Endothelial cell of hepatic sinusoid (primary cell): ENCODE measurements around the gene TAAR8.
"Not testable (repeated sequence)": the region's sequence is repeated elsewhere in the genome, so short reads cannot be mapped to it uniquely, and the experiment has no call there.

Experiments used
- in situ Hi-C: cut with HindIII; loops from 2 replicates; pipeline ENCODE4 v1.10.0; 2017; ENCODE audit warnings: low sequenced_read_pairs

Gene TAAR8, protein sequence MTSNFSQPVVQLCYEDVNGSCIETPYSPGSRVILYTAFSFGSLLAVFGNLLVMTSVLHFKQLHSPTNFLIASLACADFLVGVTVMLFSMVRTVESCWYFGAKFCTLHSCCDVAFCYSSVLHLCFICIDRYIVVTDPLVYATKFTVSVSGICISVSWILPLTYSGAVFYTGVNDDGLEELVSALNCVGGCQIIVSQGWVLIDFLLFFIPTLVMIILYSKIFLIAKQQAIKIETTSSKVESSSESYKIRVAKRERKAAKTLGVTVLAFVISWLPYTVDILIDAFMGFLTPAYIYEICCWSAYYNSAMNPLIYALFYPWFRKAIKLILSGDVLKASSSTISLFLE

GRCh38 chr6:132552372-132552771 is at the start of gene TAAR8:
Gene TAAR8 (plus strand): TSS chr6:132552672. CDS start chr6:132552693, 21 bp downstream.
- in situ Hi-C loops: no loop called here

DNA sequence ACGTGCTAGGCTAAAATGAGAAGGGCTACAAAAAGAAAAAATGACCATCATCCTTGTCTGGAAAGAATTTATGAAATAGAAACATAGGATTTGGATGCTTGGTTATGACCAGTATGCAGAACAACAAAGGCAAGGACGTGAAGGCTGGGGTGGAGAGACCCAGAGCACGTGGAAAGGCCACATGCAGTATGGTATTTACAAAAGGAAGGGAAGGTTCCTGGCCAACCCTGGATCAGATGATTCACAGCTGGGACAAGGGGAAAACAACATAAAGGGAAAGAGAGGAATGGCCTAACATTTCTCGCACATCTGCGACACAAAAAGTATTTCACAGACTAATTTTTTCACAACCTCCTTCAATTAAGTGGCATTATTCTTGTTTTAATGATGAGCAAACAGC is 47.7 kb upstream of the TAAR8 start:
- in situ Hi-C loops: no loop called here

DNA sequence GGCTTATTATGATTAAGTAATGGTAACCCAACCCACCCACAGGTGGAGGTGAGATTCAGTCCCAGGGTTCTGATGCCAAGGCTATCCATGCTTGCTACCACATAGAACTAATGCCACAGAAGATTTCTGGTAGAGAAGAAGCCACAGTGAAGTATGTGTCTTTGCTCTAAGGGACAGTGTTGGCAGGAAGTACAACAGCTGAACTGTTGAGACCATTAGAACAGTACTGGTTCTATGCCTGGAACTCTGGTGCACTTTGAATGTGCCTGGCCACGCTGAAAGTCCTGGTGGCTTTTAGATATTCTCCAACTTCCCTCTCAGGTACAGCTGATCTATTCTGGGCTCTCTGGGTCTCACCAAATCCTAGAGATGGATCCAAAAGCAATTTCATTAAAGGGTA is 47.3 kb upstream of the TAAR8 start:
- in situ Hi-C loops: no loop called here

DNA sequence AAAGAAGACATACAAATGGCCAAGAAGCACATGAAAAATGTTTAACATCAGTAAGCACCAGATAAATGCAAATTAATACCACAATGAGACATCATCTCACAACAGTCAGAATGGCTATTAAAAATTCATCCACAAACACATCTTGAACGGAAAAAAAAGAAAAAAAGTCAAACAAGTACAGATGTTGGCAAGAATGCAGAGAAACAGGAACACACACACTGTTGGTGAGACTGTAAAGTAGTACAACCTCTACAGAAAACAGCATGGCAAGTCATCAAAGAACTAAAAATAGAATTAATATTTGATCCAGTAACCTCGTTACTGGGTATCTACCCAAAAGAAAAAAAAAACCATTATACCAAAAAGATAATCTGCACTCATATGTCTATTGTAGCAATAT is 46.0 kb upstream of the TAAR8 start:
- in situ Hi-C loops: no loop called here

DNA sequence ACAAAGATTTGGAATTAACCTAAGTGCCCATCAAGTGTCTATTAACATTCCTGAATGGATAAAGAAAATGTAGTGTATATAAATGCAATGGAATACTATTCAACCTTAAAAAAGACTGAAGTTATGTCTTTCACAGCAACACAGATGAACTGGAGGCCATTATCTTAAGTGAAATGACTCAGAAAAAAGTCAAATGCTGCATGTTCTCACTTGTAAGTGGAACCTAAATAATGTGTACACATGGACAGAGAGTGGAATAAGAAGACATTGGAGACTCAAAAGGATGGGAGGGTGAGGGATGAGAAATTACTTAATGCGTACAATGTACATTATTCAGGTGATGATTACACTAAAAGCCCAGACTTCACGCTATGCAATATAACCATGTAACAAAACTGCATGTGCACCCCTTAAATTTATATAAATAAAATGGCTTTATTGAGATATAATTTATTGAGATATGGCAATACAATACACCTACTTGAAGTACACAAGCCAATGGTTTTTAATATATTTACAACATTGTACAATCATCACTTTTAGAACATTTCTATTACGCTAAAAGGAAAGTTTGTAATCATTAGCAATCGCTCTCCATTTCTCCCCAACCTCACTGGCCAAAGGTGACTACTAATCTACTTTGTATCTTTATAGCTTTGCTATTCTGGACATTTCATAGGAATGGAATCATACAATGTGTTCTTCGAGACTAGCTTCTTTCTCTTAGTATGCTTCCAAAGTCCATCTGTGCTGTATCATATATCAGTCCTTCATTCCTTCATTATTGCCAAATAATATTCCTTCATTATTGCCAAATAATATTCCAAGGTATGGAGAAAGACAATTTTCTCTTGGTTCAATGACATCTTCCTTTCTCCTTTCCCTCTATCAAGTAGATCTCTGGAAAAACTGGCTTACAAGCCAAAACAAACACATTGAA is 45.3 kb upstream of the TAAR8 start:
- in situ Hi-C loops: no loop called here

- in situ Hi-C loops: no loop called here
Observed at GRCh38 chr6:132511210-132511830, 41.2 kb upstream of the TAAR8 start.

DNA sequence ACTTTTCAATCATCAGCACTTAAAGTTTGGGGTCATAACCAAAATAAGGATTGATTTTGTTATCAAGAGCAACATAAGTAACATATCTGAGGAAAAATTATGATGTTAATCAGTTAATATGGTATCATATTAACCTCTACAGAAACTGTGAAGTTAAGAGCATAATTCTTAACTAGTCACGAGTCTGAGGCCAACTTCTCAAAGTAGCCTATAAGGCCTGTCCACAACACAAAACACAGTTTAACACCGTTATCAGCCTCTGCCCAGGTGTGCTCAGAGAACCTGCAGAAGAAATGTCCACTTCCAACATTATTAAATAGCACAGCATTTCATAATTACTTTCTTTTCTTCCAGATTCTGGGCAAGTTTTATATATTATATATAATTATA is 40.6 kb upstream of the TAAR8 start:
- in situ Hi-C loops: no loop called here

DNA sequence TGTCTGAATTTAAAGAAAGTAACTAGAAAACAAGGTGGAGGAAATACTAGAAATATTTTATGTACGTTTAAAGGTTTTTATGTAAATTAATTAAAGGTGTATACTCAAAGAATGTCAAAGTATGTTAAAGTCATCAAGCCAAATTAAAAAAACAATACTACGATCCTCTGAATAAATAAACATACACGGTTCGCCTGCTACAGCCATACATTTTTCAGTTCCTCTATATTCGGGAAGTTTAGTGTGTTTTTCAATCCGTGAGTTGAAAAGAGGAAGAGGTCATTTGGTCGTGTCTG is 40.2 kb upstream of the TAAR8 start:
- in situ Hi-C loops: no loop called here

DNA sequence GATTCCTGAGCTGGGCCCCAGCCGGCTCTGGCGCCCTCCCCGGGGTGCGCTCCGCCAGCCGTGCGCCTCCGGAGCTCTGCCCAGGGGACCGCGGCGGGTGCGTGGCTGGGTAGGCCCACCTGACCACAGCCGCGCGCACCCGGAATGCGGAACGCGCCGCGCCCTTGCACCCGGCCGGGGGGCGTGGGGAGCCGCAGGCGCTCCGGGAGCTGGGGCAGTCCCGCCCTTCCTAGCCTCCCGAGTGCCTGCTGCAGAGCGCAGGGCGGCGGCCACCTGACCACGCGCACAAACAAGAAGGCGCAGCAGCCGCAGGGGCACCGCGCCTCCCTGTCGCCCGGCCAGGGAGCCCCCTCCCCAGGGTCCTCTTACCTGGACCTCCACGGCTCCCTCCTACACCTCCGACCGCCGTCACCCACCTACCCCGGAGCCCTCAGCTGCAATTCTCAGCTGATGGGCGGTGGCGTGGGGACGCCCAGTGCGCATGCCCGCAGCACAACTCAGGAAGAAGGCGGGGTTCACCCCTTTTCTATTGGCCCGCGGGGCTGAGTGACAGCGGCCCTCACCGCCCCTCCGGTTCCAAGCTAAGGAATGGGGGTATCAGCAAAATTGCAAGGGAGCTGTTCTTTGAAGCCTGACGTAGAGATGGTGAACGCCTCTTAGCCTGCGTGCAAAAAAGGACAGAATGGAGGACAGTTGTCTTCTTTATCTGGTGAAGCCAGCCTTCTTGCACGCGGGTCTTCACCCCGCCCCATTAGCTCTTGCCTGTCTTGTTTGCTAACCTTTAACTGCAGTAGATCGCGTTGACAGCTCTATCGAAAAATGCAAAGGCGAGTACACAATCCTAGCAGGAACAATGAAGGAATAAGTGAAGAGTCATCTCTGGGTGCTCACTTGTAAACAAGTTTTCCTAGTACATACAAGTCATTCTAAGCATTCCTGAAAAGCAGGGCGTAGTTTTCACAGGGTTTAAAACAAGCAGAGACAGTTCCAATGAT is 39.5 kb upstream of the TAAR8 start, which contains the start of gene STX7:
Gene STX7 (minus strand): TSS at position 479 of the 995 bp plus-strand sequence. CDS start 9,586 bp downstream, outside the sequence.
- in situ Hi-C loops: no loop called here

DNA sequence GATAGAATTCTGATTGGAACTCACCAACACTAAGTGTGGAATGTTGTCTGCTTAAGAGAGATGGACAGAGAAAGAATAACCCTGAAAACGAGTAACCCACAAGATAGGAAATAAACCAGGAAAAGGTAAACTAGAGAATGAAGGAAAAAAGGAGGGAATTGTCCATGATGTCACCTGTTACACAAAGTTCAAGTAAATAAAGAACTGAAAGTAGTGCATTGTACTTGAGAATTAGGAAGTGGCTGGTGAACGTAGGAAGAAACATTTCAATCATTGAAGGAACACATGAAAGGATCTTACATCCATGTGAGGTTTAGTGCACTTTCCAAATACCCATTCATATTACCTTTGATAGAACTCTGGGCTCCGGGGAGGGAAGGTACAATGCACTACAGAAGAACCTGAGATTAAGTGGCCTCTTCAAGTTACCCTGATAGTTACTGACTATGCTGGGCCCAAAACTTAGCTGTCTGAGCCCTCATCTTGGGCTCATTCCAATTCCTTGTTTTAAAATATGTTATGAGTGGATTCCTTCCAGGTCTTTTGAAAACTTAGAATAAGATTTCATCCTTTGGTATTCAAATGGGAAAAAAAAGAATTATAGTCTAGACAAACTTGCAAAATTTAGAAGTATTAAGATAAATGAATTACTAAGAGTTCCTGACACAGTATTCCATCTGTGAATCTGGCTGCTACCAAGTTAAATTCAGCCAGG is 38.5 kb upstream of the TAAR8 start:
- in situ Hi-C loops: no loop called here

GRCh38 chr6:132515386-132515785 is 37.1 kb upstream of the TAAR8 start:
- in situ Hi-C loops: no loop called here

- in situ Hi-C loops: no loop called here
Observed at GRCh38 chr6:132520953-132521352, 31.5 kb upstream of the TAAR8 start.

DNA sequence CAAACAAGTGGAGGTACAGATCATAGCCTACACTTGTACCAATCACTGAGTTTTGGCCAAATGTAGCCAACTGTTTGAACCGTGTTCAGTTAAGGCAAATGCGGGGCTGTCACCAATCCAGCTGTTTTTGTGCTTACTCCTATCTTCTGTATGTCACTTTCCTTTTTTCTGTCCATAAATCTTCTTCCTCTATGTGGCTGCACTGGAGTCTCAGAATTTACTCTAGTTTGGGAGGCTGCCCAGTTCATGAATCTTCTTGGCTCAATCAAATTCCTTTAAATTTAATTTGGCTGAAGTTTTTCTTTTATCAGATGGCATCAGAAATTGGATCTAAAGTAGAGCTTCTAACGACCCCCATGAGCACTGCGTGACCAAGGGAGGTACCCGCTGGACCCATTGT is 27.8 kb upstream of the TAAR8 start:
- in situ Hi-C loops: no loop called here

- in situ Hi-C loops: no loop called here
Observed at GRCh38 chr6:132525866-132526265, 26.6 kb upstream of the TAAR8 start.

GRCh38 chr6:132526461-132526860 is 26.0 kb upstream of the TAAR8 start:
- in situ Hi-C loops: no loop called here

DNA sequence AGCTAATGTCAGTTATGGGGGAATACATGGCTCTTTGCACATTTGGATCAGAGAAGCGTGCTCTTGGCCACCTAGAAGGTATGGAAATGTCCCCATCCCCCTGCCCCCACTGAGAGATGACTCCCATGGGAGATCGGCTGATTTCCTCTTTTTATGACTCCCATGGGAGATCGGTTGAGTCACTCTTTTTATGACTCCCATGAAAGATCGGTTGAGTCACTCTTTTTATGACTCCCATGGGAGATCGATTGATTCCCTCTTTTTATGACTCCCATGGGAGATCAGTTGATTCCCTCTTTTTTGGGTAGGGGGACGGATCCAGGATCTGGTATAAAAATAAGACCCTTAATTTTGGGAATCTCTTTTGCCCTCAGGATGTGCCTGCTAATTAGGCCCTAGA is 24.7 kb upstream of the TAAR8 start:
- in situ Hi-C loops: no loop called here

- in situ Hi-C loops: no loop called here
Observed at GRCh38 chr6:132530293-132530974, 22.0 kb upstream of the TAAR8 start.

- in situ Hi-C loops: not testable (repeated sequence)
Observed at GRCh38 chr6:132534546-132534945, 17.9 kb upstream of the TAAR8 start.

DNA sequence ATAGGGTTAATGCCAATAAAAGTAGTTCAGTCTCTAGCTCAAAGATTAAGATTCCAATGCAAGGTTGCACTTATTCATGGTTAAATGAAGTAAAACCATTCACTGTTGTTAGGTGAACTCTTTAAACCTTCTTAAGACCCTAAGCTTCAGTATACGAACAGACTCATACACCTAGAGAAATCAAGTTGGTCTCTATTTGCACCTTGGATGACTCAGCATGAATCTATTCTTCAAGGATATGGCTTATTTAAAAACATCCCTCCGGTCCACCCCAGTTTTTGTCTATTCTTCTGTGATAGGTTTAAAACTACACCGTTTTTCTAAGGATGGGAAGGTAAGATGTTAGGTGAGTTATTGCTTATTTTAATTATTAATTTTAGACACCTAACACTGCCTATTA is 15.3 kb upstream of the TAAR8 start:
- in situ Hi-C loops: no loop called here
